ENCODE measurements around the gene PIF1. TPM values are rescaled to one million over a fixed set of nuclear protein-coding genes. Genes with fewer than 3 reads are reported as not detected.

PIF1 gene
- total and polyA plus RNA-seq, 4 donors, result 0.42 to 7.3 (median 0.64) TPM

- no peak for TF ChIP-seq EGR1 (IDR thresholded peaks at IDR 0.05; ENCODE audit: low read depth in 2 of 2)
Observed at GRCh38 chr15:64836023-64836536, 10.6 kb upstream of the PIF1 start (continued).

- Histone ChIP-seq H3K9me3 (ENCODE audit: control insufficient read depth in 4 of 4, low read length in 3 of 4) (no peaks in the 10 kb centered on the region), H3K4me3 (ENCODE audit: low read depth in 1 of 3, low read length in 3 of 3) (no peak overlapping the region), H3K27me3 (ENCODE audit: control insufficient read depth in 4 of 4, insufficient read depth in 4 of 4, low read length in 3 of 4) (no peaks in the 10 kb centered on the region), H3K9ac (ENCODE audit: low read depth in 1 of 2, low read length in 2 of 2) (no peak overlapping the region), H3K27ac (ENCODE audit: low read depth in 1 of 2, low read length in 2 of 2) (no peak overlapping the region), H3K4me1 (ENCODE audit: control insufficient read depth in 4 of 4, insufficient read depth in 4 of 4, low read length in 3 of 4) (peaks cover 0 to 8% (median 0%) of the 10 kb centered on the region in 4 donors), H3K36me3 (ENCODE audit: control insufficient read depth in 4 of 4, insufficient read depth in 3 of 4, low read depth in 1 of 4, low read length in 3 of 4) (no peaks in the 10 kb centered on the region)
- TF ChIP-seq, protein P1, sequence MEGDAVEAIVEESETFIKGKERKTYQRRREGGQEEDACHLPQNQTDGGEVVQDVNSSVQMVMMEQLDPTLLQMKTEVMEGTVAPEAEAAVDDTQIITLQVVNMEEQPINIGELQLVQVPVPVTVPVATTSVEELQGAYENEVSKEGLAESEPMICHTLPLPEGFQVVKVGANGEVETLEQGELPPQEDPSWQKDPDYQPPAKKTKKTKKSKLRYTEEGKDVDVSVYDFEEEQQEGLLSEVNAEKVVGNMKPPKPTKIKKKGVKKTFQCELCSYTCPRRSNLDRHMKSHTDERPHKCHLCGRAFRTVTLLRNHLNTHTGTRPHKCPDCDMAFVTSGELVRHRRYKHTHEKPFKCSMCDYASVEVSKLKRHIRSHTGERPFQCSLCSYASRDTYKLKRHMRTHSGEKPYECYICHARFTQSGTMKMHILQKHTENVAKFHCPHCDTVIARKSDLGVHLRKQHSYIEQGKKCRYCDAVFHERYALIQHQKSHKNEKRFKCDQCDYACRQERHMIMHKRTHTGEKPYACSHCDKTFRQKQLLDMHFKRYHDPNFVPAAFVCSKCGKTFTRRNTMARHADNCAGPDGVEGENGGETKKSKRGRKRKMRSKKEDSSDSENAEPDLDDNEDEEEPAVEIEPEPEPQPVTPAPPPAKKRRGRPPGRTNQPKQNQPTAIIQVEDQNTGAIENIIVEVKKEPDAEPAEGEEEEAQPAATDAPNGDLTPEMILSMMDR (IDR thresholded peaks at IDR 0.05; ENCODE audit: low read depth, low read length, missing input control), result no peak
- no peak for TF ChIP-seq FOXA1 (IDR thresholded peaks at IDR 0.05)
- no peak for TF ChIP-seq TAF1 (conservative IDR thresholded peaks at IDR 0.05)
- WGBS, result 96% methylated on average over 4 of the region's 4 CpGs
- no peak for DNase-seq (ENCODE audit: low spot score)
Observed at GRCh38 chr15:64833690-64834089, 8.2 kb upstream of the PIF1 start.

- Histone ChIP-seq H3K27ac (ENCODE audit: low read depth in 1 of 2, low read length in 2 of 2) (no peak overlapping the region), H3K27me3 (ENCODE audit: control insufficient read depth in 4 of 4, insufficient read depth in 4 of 4, low read length in 3 of 4) (no peaks in the 10 kb centered on the region), H3K36me3 (ENCODE audit: control insufficient read depth in 4 of 4, insufficient read depth in 3 of 4, low read depth in 1 of 4, low read length in 3 of 4) (no peaks in the 10 kb centered on the region), H3K4me3 (ENCODE audit: low read depth in 1 of 3, low read length in 3 of 3) (no peak overlapping the region), H3K9ac (ENCODE audit: low read depth in 1 of 2, low read length in 2 of 2) (no peak overlapping the region), H3K4me1 (ENCODE audit: control insufficient read depth in 4 of 4, insufficient read depth in 4 of 4, low read length in 3 of 4) (peaks cover 10 to 21% (median 17%) of the 10 kb centered on the region in 4 donors), H3K9me3 (ENCODE audit: control insufficient read depth in 4 of 4, low read length in 3 of 4) (no peaks in the 10 kb centered on the region)
- no peak for DNase-seq (ENCODE audit: low spot score)
- WGBS, result 95% methylated on average over 5 of the region's 5 CpGs
- no peak for TF ChIP-seq FOXA2 (IDR thresholded peaks at IDR 0.05)
- TF ChIP-seq, protein P1 (IDR thresholded peaks at IDR 0.05; ENCODE audit: low read depth, low read length, missing input control), result no peak
- TF ChIP-seq HNF4G (IDR thresholded peaks at IDR 0.05), result no peak
- no peak for TF ChIP-seq SP1 (IDR thresholded peaks at IDR 0.05)
Observed at GRCh38 chr15:64828985-64829384, 3.5 kb upstream of the PIF1 start.

DNA sequence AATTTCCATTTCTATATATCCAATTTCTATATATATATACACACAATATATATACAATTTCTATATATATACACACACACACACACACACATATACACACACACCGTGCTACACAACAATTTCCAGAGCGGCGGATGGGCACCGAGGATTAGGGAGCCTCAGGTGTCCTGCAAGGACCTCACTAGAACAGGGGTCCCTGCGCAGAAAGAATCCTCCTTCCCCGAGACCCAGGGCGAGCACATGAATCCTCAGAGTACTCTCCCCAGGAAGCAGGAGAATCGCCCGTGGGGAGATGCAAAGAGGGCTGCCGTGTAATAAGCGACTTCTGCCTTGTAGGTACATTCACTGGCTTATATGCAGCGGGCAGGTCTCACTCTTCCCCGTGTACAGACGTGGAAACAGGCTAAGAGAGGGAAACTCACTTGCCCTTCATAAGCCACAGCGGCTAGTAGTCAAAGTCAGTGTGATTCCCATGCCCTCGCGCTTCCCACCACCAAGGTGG is 467 bp downstream of the PIF1 start:
- DNase-seq (ENCODE audit: low spot score), result no peak
- Histone ChIP-seq H3K9ac (ENCODE audit: low read depth in 1 of 2, low read length in 2 of 2) (no peak overlapping the region), H3K36me3 (ENCODE audit: control insufficient read depth in 4 of 4, insufficient read depth in 3 of 4, low read depth in 1 of 4, low read length in 3 of 4) (no peaks in the 10 kb centered on the region), H3K9me3 (ENCODE audit: control insufficient read depth in 4 of 4, low read length in 3 of 4) (no peaks in the 10 kb centered on the region), H3K27me3 (ENCODE audit: control insufficient read depth in 4 of 4, insufficient read depth in 4 of 4, low read length in 3 of 4) (no peaks in the 10 kb centered on the region), H3K4me3 (ENCODE audit: low read depth in 1 of 3, low read length in 3 of 3) (peak overlapping the region; percentile 4 to 49 (median 38)), H3K27ac (ENCODE audit: low read depth in 1 of 2, low read length in 2 of 2) (no peak overlapping the region), H3K4me1 (ENCODE audit: control insufficient read depth in 4 of 4, insufficient read depth in 4 of 4, low read length in 3 of 4) (peaks cover 14 to 26% (median 18%) of the 10 kb centered on the region in 4 donors)
- 3% methylated on average over 17 of the region's 17 CpGs for WGBS
- TF ChIP-seq ZBTB33 (IDR thresholded peaks at IDR 0.05) (no peak), HNF4G (IDR thresholded peaks at IDR 0.05) (no peak), FOXA1 (IDR thresholded peaks at IDR 0.05) (no peak), HNF4A (conservative IDR thresholded peaks at IDR 0.05) (no peak), YY1 (IDR thresholded peaks at IDR 0.05) (no peak), GABPA (IDR thresholded peaks at IDR 0.05 in 1 of 2, conservative IDR thresholded peaks at IDR 0.05 in 1 of 2) (no peak), FOXA2 (IDR thresholded peaks at IDR 0.05) (no peak), SP1 (IDR thresholded peaks at IDR 0.05) (no peak), JUND (IDR thresholded peaks at IDR 0.05) (no peak), TAF1 (conservative IDR thresholded peaks at IDR 0.05) (no peak), RXRA (IDR thresholded peaks at IDR 0.05) (no peak), EGR1 (IDR thresholded peaks at IDR 0.05; ENCODE audit: low read depth in 2 of 2) (no peak), NR2F2 (IDR thresholded peaks at IDR 0.05) (no peak)
- TF ChIP-seq, protein P2, sequence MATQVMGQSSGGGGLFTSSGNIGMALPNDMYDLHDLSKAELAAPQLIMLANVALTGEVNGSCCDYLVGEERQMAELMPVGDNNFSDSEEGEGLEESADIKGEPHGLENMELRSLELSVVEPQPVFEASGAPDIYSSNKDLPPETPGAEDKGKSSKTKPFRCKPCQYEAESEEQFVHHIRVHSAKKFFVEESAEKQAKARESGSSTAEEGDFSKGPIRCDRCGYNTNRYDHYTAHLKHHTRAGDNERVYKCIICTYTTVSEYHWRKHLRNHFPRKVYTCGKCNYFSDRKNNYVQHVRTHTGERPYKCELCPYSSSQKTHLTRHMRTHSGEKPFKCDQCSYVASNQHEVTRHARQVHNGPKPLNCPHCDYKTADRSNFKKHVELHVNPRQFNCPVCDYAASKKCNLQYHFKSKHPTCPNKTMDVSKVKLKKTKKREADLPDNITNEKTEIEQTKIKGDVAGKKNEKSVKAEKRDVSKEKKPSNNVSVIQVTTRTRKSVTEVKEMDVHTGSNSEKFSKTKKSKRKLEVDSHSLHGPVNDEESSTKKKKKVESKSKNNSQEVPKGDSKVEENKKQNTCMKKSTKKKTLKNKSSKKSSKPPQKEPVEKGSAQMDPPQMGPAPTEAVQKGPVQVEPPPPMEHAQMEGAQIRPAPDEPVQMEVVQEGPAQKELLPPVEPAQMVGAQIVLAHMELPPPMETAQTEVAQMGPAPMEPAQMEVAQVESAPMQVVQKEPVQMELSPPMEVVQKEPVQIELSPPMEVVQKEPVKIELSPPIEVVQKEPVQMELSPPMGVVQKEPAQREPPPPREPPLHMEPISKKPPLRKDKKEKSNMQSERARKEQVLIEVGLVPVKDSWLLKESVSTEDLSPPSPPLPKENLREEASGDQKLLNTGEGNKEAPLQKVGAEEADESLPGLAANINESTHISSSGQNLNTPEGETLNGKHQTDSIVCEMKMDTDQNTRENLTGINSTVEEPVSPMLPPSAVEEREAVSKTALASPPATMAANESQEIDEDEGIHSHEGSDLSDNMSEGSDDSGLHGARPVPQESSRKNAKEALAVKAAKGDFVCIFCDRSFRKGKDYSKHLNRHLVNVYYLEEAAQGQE (IDR thresholded peaks at IDR 0.05), result no peak
- TF ChIP-seq, protein P3, sequence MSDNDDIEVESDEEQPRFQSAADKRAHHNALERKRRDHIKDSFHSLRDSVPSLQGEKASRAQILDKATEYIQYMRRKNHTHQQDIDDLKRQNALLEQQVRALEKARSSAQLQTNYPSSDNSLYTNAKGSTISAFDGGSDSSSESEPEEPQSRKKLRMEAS (IDR thresholded peaks at IDR 0.05), result no peak

Measured in liver (tissue), 9 donors.